Thoracic aorta (tissue), 2 donors: ENCODE results near the gene SUFU. TPM values are rescaled to one million over a fixed set of nuclear protein-coding genes. Genes with fewer than 3 reads are reported as not detected.

Experiments
- ATAC-seq: fragments of 150-250 bp; one replicate; pipeline ENCODE4 v1.8.0; 2017; ENCODE audit warnings: low read depth; ENCODE audit not compliant: insufficient number of reproducible peaks, low FRiP score
- DNase-seq: peaks from one replicate; pipeline ENCODE4 v3.0.0-alpha.2; 2020; ENCODE audit warnings: low spot score
- H3K27ac ChIP-seq, 2 donors: fragments of 200-600 bp; sonication (generic); 1 replicate in 1 of 2; 2 replicates in 1 of 2; pipeline ENCODE4 v1.5.1; 2016; ENCODE audit warnings: mild to moderate bottlenecking in 2 of 2, moderate library complexity in 2 of 2
- H3K27me3 ChIP-seq: fragments of 200-600 bp; sonication (generic); replicated peaks from 2 replicates; pipeline ENCODE4 v1.6.0; 2016; ENCODE audit warnings: mild to moderate bottlenecking; ENCODE audit not compliant: insufficient read depth
- H3K36me3 ChIP-seq: fragments of 200-600 bp; sonication (generic); one replicate; pipeline ENCODE4 v1.5.1; 2016
- H3K4me1 ChIP-seq, 2 donors: fragments of 200-600 bp; sonication (generic); 1 replicate in 1 of 2; 2 replicates in 1 of 2; pipeline versions ENCODE4 v1.5.1 to v1.6.0; 2016; ENCODE audit warnings: low read depth in 2 of 2, mild to moderate bottlenecking in 1 of 2; ENCODE audit not compliant: control insufficient read depth in 1 of 2
- H3K4me3 ChIP-seq: fragments of 200-600 bp; sonication (generic); 2 replicates; pipeline ENCODE4 v1.5.1; 2016; ENCODE audit warnings: mild to moderate bottlenecking
- H3K9me3 ChIP-seq: fragments of 200-600 bp; sonication (generic); 2 replicates; pipeline ENCODE4 v1.5.1; 2016
- CTCF ChIP-seq: fragments of 200-600 bp; sonication (generic); IDR thresholded peaks from one replicate; pipeline ENCODE4 v1.5.1; 2019; ENCODE audit warnings: antibody characterized with exemption
- total RNA-seq, 2 donors: library from RNA; depleted of rRNA; stranded (reverse); fragments of >200 nt; gene quantifications; one replicate each; pipeline versions ENCODE4 v1.1.0 to v1.2.3, GENCODE V29; 2016

Gene SUFU
- total RNA-seq, 2 donors from 2014 or later: 4.6 to 7.6 TPM

GRCh38 chr10:102467318-102467717, 36.5 kb upstream of the SUFU start:
- no peaks in the 10 kb centered on the region for H3K9me3 ChIP-seq
- DNase-seq (no peak), ATAC-seq (no peak)
- no peaks in the 10 kb centered on the region for H3K27me3 ChIP-seq
- TF ChIP-seq CTCF: no peak
- H3K4me1 ChIP-seq: no peaks in the 10 kb centered on the region
- no peak overlapping the region for H3K4me3 ChIP-seq
- H3K36me3 ChIP-seq: no peaks in the 10 kb centered on the region
- no peak overlapping the region for H3K27ac ChIP-seq

GRCh38 chr10:102467971-102468438, 35.8 kb upstream of the SUFU start:
- Histone ChIP-seq H3K4me1 (no peaks in the 10 kb centered on the region), H3K9me3 (no peaks in the 10 kb centered on the region), H3K4me3 (no peak overlapping the region), H3K36me3 (no peaks in the 10 kb centered on the region), H3K27me3 (no peaks in the 10 kb centered on the region), H3K27ac (no peak overlapping the region)
- ATAC-seq (no peak), DNase-seq (no peak)
- TF ChIP-seq CTCF: no peak

- Histone ChIP-seq H3K4me1 (no peaks in the 10 kb centered on the region), H3K36me3 (no peaks in the 10 kb centered on the region), H3K27ac (no peak overlapping the region), H3K9me3 (no peaks in the 10 kb centered on the region), H3K4me3 (no peak overlapping the region), H3K27me3 (no peaks in the 10 kb centered on the region)
- ATAC-seq (no peak), DNase-seq (no peak)
- no peak for TF ChIP-seq CTCF
These were observed 35.1 kb upstream of the SUFU start for GRCh38 chr10:102468683-102469082.

- DNase-seq: no peak
- H3K4me1 ChIP-seq: no peaks in the 10 kb centered on the region
- no peaks in the 10 kb centered on the region for H3K9me3 ChIP-seq
- no peak for TF ChIP-seq CTCF
- no peak overlapping the region for H3K27ac ChIP-seq
- no peaks in the 10 kb centered on the region for H3K36me3 ChIP-seq
- H3K4me3 ChIP-seq: no peak overlapping the region
- no peaks in the 10 kb centered on the region for H3K27me3 ChIP-seq
- no peak for ATAC-seq
These were observed 32.9 kb upstream of the SUFU start for GRCh38 chr10:102470579-102471546.

- H3K27me3 ChIP-seq: no peaks in the 10 kb centered on the region
- no peaks in the 10 kb centered on the region for H3K9me3 ChIP-seq
- DNase-seq (no peak), ATAC-seq (no peak)
- H3K27ac ChIP-seq: no peak overlapping the region
- no peaks in the 10 kb centered on the region for H3K36me3 ChIP-seq
- TF ChIP-seq CTCF: no peak
- no peak overlapping the region for H3K4me3 ChIP-seq
- H3K4me1 ChIP-seq: no peaks in the 10 kb centered on the region
These were observed 30.1 kb upstream of the SUFU start for GRCh38 chr10:102473445-102474331.
